SK-N-MC (cell line): Measurements from ENCODE around the gene F9.

ENCODE experiments used
- EZH2 ChIP-seq: fragments of 200-600 bp; sonication (generic); IDR thresholded peaks from one replicate; pipeline ENCODE4 v1.6.1; 2017; ENCODE audit warnings: antibody characterized with exemption
- FOXP2 ChIP-seq: optimal IDR thresholded peaks from 2 replicates; pipeline ENCODE3; 2011; ENCODE audit warnings: mild to moderate bottlenecking, moderate library complexity; ENCODE audit not compliant: insufficient read depth; ENCODE audit errors: extremely low read length, control extremely low read depth
- POLR2AphosphoS5 ChIP-seq: IDR thresholded peaks from 2 replicates; pipeline ENCODE4 v1.6.1; 2012; ENCODE audit warnings: mild to moderate bottlenecking, low read depth, low read length, borderline replicate concordance

DNA sequence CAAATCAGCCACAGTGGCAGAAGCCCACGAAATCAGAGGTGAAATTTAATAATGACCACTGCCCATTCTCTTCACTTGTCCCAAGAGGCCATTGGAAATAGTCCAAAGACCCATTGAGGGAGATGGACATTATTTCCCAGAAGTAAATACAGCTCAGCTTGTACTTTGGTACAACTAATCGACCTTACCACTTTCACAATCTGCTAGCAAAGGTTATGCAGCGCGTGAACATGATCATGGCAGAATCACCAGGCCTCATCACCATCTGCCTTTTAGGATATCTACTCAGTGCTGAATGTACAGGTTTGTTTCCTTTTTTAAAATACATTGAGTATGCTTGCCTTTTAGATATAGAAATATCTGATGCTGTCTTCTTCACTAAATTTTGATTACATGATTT, at the start of gene F9:
- no peak for TF ChIP-seq EZH2
- TF ChIP-seq POLR2AphosphoS5 = no peak
- TF ChIP-seq FOXP2 = no peak
